Smooth muscle cell (in vitro differentiated cells): ENCODE data around the gene MYH9. TPM values are rescaled to one million over a fixed set of nuclear protein-coding genes. Genes with fewer than 3 reads are reported as not detected.

ENCODE experiments used
- DNase-seq: peaks from one replicate; lab custom pipeline; 2025; ENCODE audit not compliant: unreplicated experiment; lab: John Stamatoyannopoulos, UW
- H2AFZ ChIP-seq: fragments of 200-600 bp; sonication (generic); 2 replicates; pipeline ENCODE4 v1.6.0; 2016; ENCODE audit warnings: antibody characterized with exemption, low read depth, mild to moderate bottlenecking
- H3F3A ChIP-seq: fragments of 200-600 bp; sonication (generic); 2 replicates; pipeline ENCODE4 v1.6.0; 2017; ENCODE audit warnings: antibody characterized with exemption, low read depth
- H3K27ac ChIP-seq: fragments of 200-600 bp; sonication (generic); 2 replicates; pipeline ENCODE4 v1.5.1; 2016; ENCODE audit warnings: low read depth, mild to moderate bottlenecking
- H3K27me3 ChIP-seq: fragments of 200-600 bp; sonication (generic); 2 replicates; pipeline ENCODE4 v1.6.1; 2016; ENCODE audit warnings: low read depth, mild to moderate bottlenecking
- H3K36me3 ChIP-seq: fragments of 200-600 bp; sonication (generic); 2 replicates; pipeline ENCODE4 v1.5.1; 2016; ENCODE audit warnings: low read depth
- H3K4me1 ChIP-seq: fragments of 200-600 bp; sonication (generic); 2 replicates; pipeline ENCODE4 v1.5.1; 2016; ENCODE audit warnings: low read depth
- H3K4me2 ChIP-seq: fragments of 200-600 bp; sonication (generic); 2 replicates; pipeline ENCODE4 v1.6.0; 2016; ENCODE audit warnings: mild to moderate bottlenecking
- H3K4me3 ChIP-seq: fragments of 200-600 bp; sonication (generic); 2 replicates; pipeline ENCODE4 v1.5.1; 2016; ENCODE audit warnings: mild to moderate bottlenecking
- H3K79me2 ChIP-seq: fragments of 200-600 bp; sonication (generic); 2 replicates; pipeline ENCODE4 v1.6.0; 2016; ENCODE audit warnings: low read depth, mild to moderate bottlenecking
- H3K9ac ChIP-seq: fragments of 200-600 bp; sonication (generic); 2 replicates; pipeline ENCODE4 v1.6.0; 2016; ENCODE audit warnings: low read depth
- H3K9me3 ChIP-seq: fragments of 200-600 bp; sonication (generic); replicated peaks from 2 replicates; pipeline ENCODE4 v1.5.1; 2016; ENCODE audit warnings: low read depth
- H4K20me1 ChIP-seq: fragments of 200-600 bp; sonication (generic); 2 replicates; pipeline ENCODE4 v1.6.0; 2016; ENCODE audit warnings: low read depth
- CTCF ChIP-seq: fragments of 200-600 bp; sonication (generic); IDR thresholded peaks from 2 replicates; pipeline ENCODE4 v1.5.1; 2017; ENCODE audit warnings: borderline replicate concordance, mild to moderate bottlenecking, antibody characterized with exemption; ENCODE audit not compliant: insufficient read depth, poor library complexity, severe bottlenecking
- WGBS: methylation state at CpG from one replicate; pipeline ENCODE4 v1.1.7; 2016; ENCODE audit warnings: low lambda C conversion rate; 5-methylcytosine and 5-hydroxymethylcytosine counted together
- polyA plus RNA-seq: library from polyadenylated mRNA; unstranded; fragments of >200 nt; fragmentation: Nextera tagmentation; extraction: Ambion mirVana; gene quantifications from 2 replicates; pipeline ENCODE4 v1.2.1, GENCODE V29; 2016
- total RNA-seq: library from RNA; depleted of rRNA; stranded (reverse); fragments of >200 nt; gene quantifications from 2 replicates; pipeline ENCODE4 v1.2.3, GENCODE V29; 2014

MYH9 gene
- total and polyA plus RNA-seq, 2 experiments from 2014 or later, result 350 to 361 TPM

- H3F3A ChIP-seq, result peaks cover 58% of the 10 kb centered on the region
- 24% methylated on average over 5 of the region's 5 CpGs for WGBS
- no peak for TF ChIP-seq CTCF
- peak overlapping the region; percentile 76 for H3K9ac ChIP-seq
- no peak for DNase-seq
- H3K4me2 ChIP-seq, result peak overlapping the region; percentile 74
- H2AFZ ChIP-seq, result no peak overlapping the region
- H4K20me1 ChIP-seq, result peaks cover 52% of the 10 kb centered on the region
- peaks cover 68% of the 10 kb centered on the region for H3K4me1 ChIP-seq
- H3K9me3 ChIP-seq, result no peaks in the 10 kb centered on the region
- peak overlapping the region; percentile 100 for H3K27ac ChIP-seq
- H3K36me3 ChIP-seq, result no peaks in the 10 kb centered on the region
- peaks cover 61% of the 10 kb centered on the region for H3K79me2 ChIP-seq
- H3K4me3 ChIP-seq, result no peak overlapping the region
- no peaks in the 10 kb centered on the region for H3K27me3 ChIP-seq
These were observed 54.1 kb downstream of the MYH9 start for GRCh38 chr22:36333644-36334043.

GRCh38 chr22:36332623-36333332 is 55.0 kb downstream of the MYH9 start:
- Histone ChIP-seq H3F3A (peaks cover 60% of the 10 kb centered on the region), H4K20me1 (peaks cover 50% of the 10 kb centered on the region)

GRCh38 chr22:36331912-36332622 is 55.7 kb downstream of the MYH9 start:
- H3K36me3 ChIP-seq, result no peaks in the 10 kb centered on the region
- WGBS, result 55% methylated on average over 15 of the region's 15 CpGs
- H3F3A ChIP-seq, result peaks cover 58% of the 10 kb centered on the region
- no peaks in the 10 kb centered on the region for H3K9me3 ChIP-seq
- peak overlapping the region; percentile 74 for H3K4me2 ChIP-seq
- H2AFZ ChIP-seq, result no peak overlapping the region
- peak overlapping the region; percentile 76 for H3K9ac ChIP-seq
- no peak for TF ChIP-seq CTCF
- H3K27ac ChIP-seq, result peak overlapping the region; percentile 100
- no peak for DNase-seq
- peaks cover 61% of the 10 kb centered on the region for H3K79me2 ChIP-seq
- no peak overlapping the region for H3K4me3 ChIP-seq
- H4K20me1 ChIP-seq, result peaks cover 48% of the 10 kb centered on the region
- H3K27me3 ChIP-seq, result no peaks in the 10 kb centered on the region
- H3K4me1 ChIP-seq, result peaks cover 80% of the 10 kb centered on the region

More at GRCh38 chr22:36332623-36333332, 55.0 kb downstream of the MYH9 start:
- H3K4me1 ChIP-seq, result peaks cover 77% of the 10 kb centered on the region
- H3K79me2 ChIP-seq, result peaks cover 61% of the 10 kb centered on the region
- no peak for DNase-seq
- no peak overlapping the region for H2AFZ ChIP-seq
- 24% methylated on average over 13 of the region's 13 CpGs for WGBS
- H3K9ac ChIP-seq, result peak overlapping the region; percentile 76
- H3K27ac ChIP-seq, result peak overlapping the region; percentile 100
- no peaks in the 10 kb centered on the region for H3K36me3 ChIP-seq
- H3K27me3 ChIP-seq, result no peaks in the 10 kb centered on the region
- peak overlapping the region; percentile 74 for H3K4me2 ChIP-seq
- no peaks in the 10 kb centered on the region for H3K9me3 ChIP-seq
- no peak overlapping the region for H3K4me3 ChIP-seq
- TF ChIP-seq CTCF, result no peak
